ENCODE measurements around the gene F2R. TPM values are rescaled to one million over a fixed set of nuclear protein-coding genes. Genes with fewer than 3 reads are reported as not detected.

Gene F2R
- total and polyA plus RNA-seq, 2 of the 13 experiments (the other 11 are each of a cell fraction or from before 2014, with no cell fraction given) = 8.3 to 12.3 TPM

GRCh38 chr5:76755779-76756637 is 40.1 kb downstream of the F2R start (continued):
- TF ChIP-seq E2F2 (CRISPR knock-in tag; IDR thresholded peaks at IDR 0.05; ENCODE audit: borderline replicate concordance) (no peak), ZFY (CRISPR knock-in tag; IDR thresholded peaks at IDR 0.05) (peak; percentile 76), ZNF251 (CRISPR knock-in tag; IDR thresholded peaks at IDR 0.05) (no peak)

- DNase-seq (ENCODE audit: low spot score) (no peak), FAIRE-seq (no peak), ATAC-seq (no peak; the same call in 1 of the 3 replicates)
- Histone ChIP-seq H4K20me1 (ENCODE audit: insufficient read depth, low read length) (no peaks in the 10 kb centered on the region), H3K9me3 (ENCODE audit: low read length) (no peaks in the 10 kb centered on the region), H3K9ac (ENCODE audit: insufficient read depth, low read depth, low read length) (peak overlapping the region; percentile 66; the same call in 1 of the 2 replicates), H2AFZ (ENCODE audit: low read length) (no peak overlapping the region), H3K27ac (ENCODE audit: extremely low read length, insufficient read depth, low read length) (peak overlapping the region; percentile 74), H3K79me2 (ENCODE audit: insufficient read depth, low read length) (no peaks in the 10 kb centered on the region), H3K4me2 (ENCODE audit: low read depth, low read length) (peak overlapping the region; percentile 86), H3K4me1 (ENCODE audit: insufficient read depth, low read length) (peaks cover 31% of the 10 kb centered on the region), H3K36me3 (replicated peaks in 1 of 2; ENCODE audit: control insufficient read depth in 1 of 2, insufficient read depth in 2 of 2, low read length in 2 of 2) (no peaks in the 10 kb centered on the region), H3K27me3 (ENCODE audit: control insufficient read depth in 1 of 2, insufficient read depth in 2 of 2, low read length in 2 of 2) (no peaks in the 10 kb centered on the region), H3K4me3 (replicated peaks in 1 of 3; ENCODE audit: insufficient read depth in 1 of 3, low read depth in 2 of 3, low read length in 3 of 3) (peak overlapping the region; percentile 54 to 67 (median 67))
- POLR2A ChIA-PET = interaction anchor here (1.6 kb wide), 2 partner anchors 34 to 62 kb away, joined by 5 read pairs; partner anchors contain the start of gene F2RL1
- CTCF ChIA-PET (ENCODE audit: low intra/inter-chr PET ratio, low total read pairs) = no interaction called here
- no TSS peak for BruUV-seq (replicated peaks)
- in situ Hi-C loops (cut with HindIII; ENCODE audit: extremely low pct_ligation_motif_present, low pct_unique_long_range_greater_than_20kb) = no loop called here
- 52% methylated on average over 4 of the region's 4 CpGs for WGBS (ENCODE audit: low lambda C conversion rate)
- intact Hi-C loops (cut with micrococcal nuclease; ENCODE audit: unreplicated experiment) = no loop called here
- TF ChIP-seq SMC3 (IDR thresholded peaks at IDR 0.05; ENCODE audit: low read length) = no peak
- TF ChIP-seq FOXP4 (CRISPR knock-in tag; IDR thresholded peaks at IDR 0.05) = no peak
- no peak for TF ChIP-seq ETV5 (CRISPR knock-in tag; IDR thresholded peaks at IDR 0.05; ENCODE audit: borderline replicate concordance)
- TF ChIP-seq ZNF749 (CRISPR knock-in tag; IDR thresholded peaks at IDR 0.05; ENCODE audit: borderline replicate concordance) = no peak
- no peak for TF ChIP-seq ZNF230 (CRISPR knock-in tag; IDR thresholded peaks at IDR 0.05)
- TF ChIP-seq RFXANK (CRISPR knock-in tag; IDR thresholded peaks at IDR 0.05) = no peak
- TF ChIP-seq NFE2L2 (IDR thresholded peaks at IDR 0.05; ENCODE audit: low read length) = no peak
- TF ChIP-seq FLYWCH1 (CRISPR knock-in tag; IDR thresholded peaks at IDR 0.05) = no peak
- no peak for TF ChIP-seq ZNF761 (CRISPR knock-in tag; conservative IDR thresholded peaks at IDR 0.05)
- TF ChIP-seq ZNF75D (CRISPR knock-in tag; IDR thresholded peaks at IDR 0.05; ENCODE audit: borderline replicate concordance) = no peak
- no peak for TF ChIP-seq ZNF816 (CRISPR knock-in tag; IDR thresholded peaks at IDR 0.05; ENCODE audit: borderline replicate concordance)
- no peak for TF ChIP-seq ZBTB20 (CRISPR knock-in tag; IDR thresholded peaks at IDR 0.05; ENCODE audit: borderline replicate concordance, low read depth)
These were observed 41.1 kb downstream of the F2R start for GRCh38 chr5:76757049-76757448.
